Stimulated activated CD8-positive, alpha-beta memory T cell treated with anti-CD3 and anti-CD28 coated beads, Interleukin-2, amount 100 ng/mL, for 1 hour (primary cell): ENCODE data around the gene ERVW-1.

Source experiments
- DNase-seq, 2 donors: peaks; one replicate each; pipeline ENCODE4 v3.0.0-alpha.2; 2020; ENCODE audit warnings: low read depth in 2 of 2

The ERVW-1 gene

DNA sequence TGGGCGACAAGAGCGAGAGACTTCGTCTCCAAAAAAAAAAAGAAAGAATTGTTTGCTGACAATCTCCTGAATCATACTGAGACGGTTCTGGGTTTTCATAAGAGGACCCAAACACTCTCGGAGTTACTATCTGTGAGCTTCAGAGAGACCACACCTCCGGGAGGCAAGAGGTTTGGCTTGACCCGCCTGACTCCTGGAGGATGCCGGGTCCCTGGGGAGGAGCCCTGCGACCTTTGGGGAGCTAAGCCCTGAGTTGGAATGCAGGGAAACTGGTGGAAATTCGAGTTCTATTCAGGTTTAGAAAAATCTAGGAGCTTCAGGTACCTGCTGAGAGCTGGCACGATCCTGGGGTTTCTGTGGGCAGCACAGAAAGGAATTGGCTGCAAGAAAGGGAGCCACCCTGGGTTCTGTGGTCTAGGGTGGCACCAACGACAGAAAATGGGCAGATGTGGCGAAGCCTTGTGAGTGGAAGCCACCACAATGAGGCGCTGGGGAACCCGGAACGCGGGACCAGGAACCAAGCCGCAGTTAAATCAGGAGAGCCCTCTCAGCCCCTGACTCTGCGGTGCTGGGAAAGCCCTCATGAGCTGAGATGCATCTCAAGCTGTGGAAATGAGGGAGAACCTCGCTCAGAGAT is 52.3 kb downstream of the ERVW-1 start:
- DNase-seq = no peak

DNA sequence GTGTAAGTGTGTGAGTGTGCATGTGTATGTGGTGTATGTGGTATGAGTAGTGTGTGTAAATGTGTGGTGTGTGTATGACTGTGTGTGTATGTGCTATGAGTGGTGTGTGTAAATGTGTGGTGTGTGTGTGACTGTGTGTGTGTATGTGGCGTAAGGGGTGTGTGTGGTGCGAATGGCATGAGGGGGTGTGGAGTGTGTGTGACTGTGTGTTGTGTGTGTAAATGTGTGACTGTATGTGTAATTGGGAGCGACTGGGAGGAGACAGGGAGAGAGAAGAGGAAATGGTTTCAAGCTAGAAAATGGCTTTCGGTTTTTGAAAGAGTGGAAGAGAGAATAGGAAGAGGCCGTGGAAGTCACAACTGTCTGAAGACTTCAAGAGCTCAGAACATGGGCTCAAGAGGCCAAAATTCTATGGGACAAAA is 54.0 kb downstream of the ERVW-1 start:
- no peak for DNase-seq

DNA sequence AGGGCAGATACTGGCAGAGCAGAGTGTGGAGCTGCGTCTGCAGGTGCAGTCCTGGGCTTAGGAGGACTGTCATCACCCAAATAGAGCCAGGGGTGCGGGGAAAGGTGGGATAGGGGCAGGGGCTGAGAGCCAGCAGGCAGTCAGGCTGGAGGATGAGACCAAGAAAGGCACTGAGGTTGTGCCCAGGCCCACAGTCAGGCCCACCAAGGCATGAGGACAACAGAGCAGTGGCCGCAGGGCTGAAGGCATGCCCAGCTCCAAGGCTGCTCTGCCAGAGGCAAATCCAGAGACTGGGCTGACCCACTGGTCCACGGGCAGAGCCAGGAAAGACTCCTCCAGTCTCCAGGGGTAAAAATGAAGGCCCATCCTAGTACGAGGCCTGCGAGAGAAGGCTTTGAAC is 54.8 kb downstream of the ERVW-1 start:
- no peak for DNase-seq

DNA sequence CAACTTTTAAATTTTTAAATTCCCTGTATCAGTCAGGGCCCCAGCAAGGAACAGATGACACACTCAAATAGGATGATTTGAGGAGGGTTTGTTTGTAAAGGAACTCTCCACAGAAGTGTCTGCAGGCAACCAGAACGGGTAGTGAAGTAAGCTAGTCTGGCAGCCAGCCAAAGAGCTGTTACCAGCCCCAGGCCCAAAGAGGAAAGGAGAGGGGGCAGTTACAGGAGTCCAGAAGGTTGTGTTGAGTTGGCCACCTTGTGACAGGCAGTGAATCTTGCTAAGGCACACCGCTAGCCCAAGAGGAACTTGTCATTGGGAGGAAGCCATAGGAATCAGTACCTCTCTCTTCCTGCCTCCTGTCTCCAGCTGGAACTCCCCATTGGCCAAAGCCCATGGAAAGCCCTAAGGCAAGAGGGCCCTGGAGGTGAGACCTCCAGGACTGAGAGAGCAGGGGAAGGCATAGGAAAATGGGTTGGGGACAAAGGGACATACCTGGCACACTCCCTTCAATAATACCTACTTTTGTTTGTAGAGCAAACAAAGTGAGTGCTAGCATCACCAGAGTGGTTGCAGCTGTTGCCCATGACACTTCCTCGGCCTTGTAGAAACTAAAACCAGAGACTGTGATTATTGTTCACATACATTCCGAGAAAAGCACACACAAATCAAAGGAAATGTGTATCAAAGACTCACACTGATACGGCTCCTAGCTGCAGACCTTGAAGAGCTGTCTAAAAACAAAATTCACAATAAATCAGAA is 55.9 kb downstream of the ERVW-1 start:
- no peak for DNase-seq
